ENCODE measurements around the gene IMPG1.

GRCh38 chr6:75892384-75892783 lies 180.1 kb downstream of the IMPG1 start:
- TF ChIP-seq CTCF (IDR thresholded peaks at IDR 0.05) (no peak), POLR2A (IDR thresholded peaks at IDR 0.05) (no peak)
